HL-60 (cell line): Measurements from ENCODE around the gene MGME1.

Experiments
- GABPA ChIP-seq: IDR thresholded peaks from 2 replicates; pipeline ENCODE4 v1.6.1; 2012; ENCODE audit warnings: low read depth
- POLR2AphosphoS5 ChIP-seq: IDR thresholded peaks from 2 replicates; pipeline ENCODE4 v1.6.1; 2012; ENCODE audit warnings: low read depth
- TF ChIP-seq, protein P1 (sequence below): IDR thresholded peaks from one replicate; pipeline ENCODE4 v1.5.1; 2011; ENCODE audit warnings: low read length, control low read depth, inconsistent platforms; ENCODE audit not compliant: insufficient read depth
- TF ChIP-seq, protein P2 (sequence below): IDR thresholded peaks from 2 replicates; pipeline ENCODE4 v1.6.1; 2012; ENCODE audit warnings: low read depth; ENCODE audit not compliant: insufficient replicate concordance

DNA sequence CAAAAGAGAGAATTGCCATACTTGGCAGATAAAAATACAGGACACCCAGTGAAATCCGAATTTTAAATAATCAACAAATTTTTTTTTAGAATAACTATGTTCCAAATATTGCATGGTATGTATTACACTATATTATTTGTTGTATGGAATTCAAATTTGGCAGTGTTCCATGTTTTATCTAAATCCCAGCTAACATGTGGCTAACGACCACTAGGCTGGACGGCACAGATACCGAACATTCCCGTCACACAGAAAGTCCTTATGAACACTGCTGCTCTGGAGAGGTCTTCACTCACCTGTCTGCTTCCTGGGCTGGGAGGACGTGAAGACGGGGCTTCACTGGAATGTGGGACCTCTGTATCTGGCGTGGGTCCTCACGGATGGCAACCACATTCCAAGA lies 33.1 kb upstream of the MGME1 start:
- TF ChIP-seq, protein P1, sequence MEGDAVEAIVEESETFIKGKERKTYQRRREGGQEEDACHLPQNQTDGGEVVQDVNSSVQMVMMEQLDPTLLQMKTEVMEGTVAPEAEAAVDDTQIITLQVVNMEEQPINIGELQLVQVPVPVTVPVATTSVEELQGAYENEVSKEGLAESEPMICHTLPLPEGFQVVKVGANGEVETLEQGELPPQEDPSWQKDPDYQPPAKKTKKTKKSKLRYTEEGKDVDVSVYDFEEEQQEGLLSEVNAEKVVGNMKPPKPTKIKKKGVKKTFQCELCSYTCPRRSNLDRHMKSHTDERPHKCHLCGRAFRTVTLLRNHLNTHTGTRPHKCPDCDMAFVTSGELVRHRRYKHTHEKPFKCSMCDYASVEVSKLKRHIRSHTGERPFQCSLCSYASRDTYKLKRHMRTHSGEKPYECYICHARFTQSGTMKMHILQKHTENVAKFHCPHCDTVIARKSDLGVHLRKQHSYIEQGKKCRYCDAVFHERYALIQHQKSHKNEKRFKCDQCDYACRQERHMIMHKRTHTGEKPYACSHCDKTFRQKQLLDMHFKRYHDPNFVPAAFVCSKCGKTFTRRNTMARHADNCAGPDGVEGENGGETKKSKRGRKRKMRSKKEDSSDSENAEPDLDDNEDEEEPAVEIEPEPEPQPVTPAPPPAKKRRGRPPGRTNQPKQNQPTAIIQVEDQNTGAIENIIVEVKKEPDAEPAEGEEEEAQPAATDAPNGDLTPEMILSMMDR: no peak
- TF ChIP-seq POLR2AphosphoS5 (no peak), GABPA (no peak)
- TF ChIP-seq, protein P2, sequence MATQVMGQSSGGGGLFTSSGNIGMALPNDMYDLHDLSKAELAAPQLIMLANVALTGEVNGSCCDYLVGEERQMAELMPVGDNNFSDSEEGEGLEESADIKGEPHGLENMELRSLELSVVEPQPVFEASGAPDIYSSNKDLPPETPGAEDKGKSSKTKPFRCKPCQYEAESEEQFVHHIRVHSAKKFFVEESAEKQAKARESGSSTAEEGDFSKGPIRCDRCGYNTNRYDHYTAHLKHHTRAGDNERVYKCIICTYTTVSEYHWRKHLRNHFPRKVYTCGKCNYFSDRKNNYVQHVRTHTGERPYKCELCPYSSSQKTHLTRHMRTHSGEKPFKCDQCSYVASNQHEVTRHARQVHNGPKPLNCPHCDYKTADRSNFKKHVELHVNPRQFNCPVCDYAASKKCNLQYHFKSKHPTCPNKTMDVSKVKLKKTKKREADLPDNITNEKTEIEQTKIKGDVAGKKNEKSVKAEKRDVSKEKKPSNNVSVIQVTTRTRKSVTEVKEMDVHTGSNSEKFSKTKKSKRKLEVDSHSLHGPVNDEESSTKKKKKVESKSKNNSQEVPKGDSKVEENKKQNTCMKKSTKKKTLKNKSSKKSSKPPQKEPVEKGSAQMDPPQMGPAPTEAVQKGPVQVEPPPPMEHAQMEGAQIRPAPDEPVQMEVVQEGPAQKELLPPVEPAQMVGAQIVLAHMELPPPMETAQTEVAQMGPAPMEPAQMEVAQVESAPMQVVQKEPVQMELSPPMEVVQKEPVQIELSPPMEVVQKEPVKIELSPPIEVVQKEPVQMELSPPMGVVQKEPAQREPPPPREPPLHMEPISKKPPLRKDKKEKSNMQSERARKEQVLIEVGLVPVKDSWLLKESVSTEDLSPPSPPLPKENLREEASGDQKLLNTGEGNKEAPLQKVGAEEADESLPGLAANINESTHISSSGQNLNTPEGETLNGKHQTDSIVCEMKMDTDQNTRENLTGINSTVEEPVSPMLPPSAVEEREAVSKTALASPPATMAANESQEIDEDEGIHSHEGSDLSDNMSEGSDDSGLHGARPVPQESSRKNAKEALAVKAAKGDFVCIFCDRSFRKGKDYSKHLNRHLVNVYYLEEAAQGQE: no peak
